H9 (cell line): Measurements from ENCODE around the gene CFAP99. TPM values are rescaled to one million over a fixed set of nuclear protein-coding genes. Genes with fewer than 3 reads are reported as not detected.

Experiments
- DNase-seq: peaks from one replicate; pipeline ENCODE4 v3.0.0-alpha.2; 2017
- H2AFZ ChIP-seq: one replicate; pipeline ENCODE4 v1.6.1; 2013; ENCODE audit warnings: mild to moderate bottlenecking, low read length, control low read depth, moderate library complexity
- H2AK5ac ChIP-seq: 2 replicates; pipeline ENCODE4 v1.6.1; 2013; ENCODE audit warnings: low read length, control low read depth, mixed read lengths; ENCODE audit not compliant: insufficient read length
- H2BK120ac ChIP-seq: one replicate; pipeline ENCODE4 v1.6.1; 2013; ENCODE audit warnings: low read depth, mild to moderate bottlenecking, low read length, control low read depth, inconsistent platforms; ENCODE audit not compliant: poor library complexity, severe bottlenecking
- H2BK12ac ChIP-seq: 2 replicates; pipeline ENCODE4 v1.6.1; 2013; ENCODE audit warnings: low read length, control low read depth, mixed read lengths, low read depth; ENCODE audit not compliant: insufficient read length
- H2BK15ac ChIP-seq: 2 replicates; pipeline ENCODE4 v1.6.1; 2013; ENCODE audit warnings: low read depth, low read length, control low read depth
- H2BK20ac ChIP-seq: one replicate; pipeline ENCODE4 v1.6.1; 2013; ENCODE audit warnings: low read depth, mild to moderate bottlenecking, low read length, control low read depth, inconsistent platforms; ENCODE audit not compliant: poor library complexity, severe bottlenecking
- H2BK5ac ChIP-seq: 2 replicates; pipeline ENCODE4 v1.6.1; 2013; ENCODE audit warnings: low read length, control low read depth, mixed read lengths; ENCODE audit not compliant: insufficient read length
- H3K14ac ChIP-seq: 2 replicates; pipeline ENCODE4 v1.6.1; 2013; ENCODE audit warnings: low read length, control low read depth; ENCODE audit not compliant: insufficient read depth
- H3K18ac ChIP-seq: 2 replicates; pipeline ENCODE4 v1.6.1; 2013; ENCODE audit warnings: low read depth, mild to moderate bottlenecking, mixed read lengths, low read length, control low read depth; ENCODE audit not compliant: insufficient read length
- H3K23ac ChIP-seq: 2 replicates; pipeline ENCODE4 v1.6.1; 2013; ENCODE audit warnings: low read length, control low read depth, mixed read lengths, low read depth; ENCODE audit not compliant: insufficient read length
- H3K23me2 ChIP-seq: 2 replicates; pipeline ENCODE4 v1.6.1; 2013; ENCODE audit warnings: low read depth, mild to moderate bottlenecking, mixed read lengths, low read length, control low read depth; ENCODE audit not compliant: insufficient read length, poor library complexity, severe bottlenecking
- H3K27ac ChIP-seq: 2 replicates; pipeline ENCODE4 v1.5.1; 2013; ENCODE audit warnings: low read length, control low read depth, mixed read lengths, low read depth; ENCODE audit not compliant: insufficient read length
- H3K27me3 ChIP-seq: 2 replicates; pipeline ENCODE4 v1.6.1; 2013; ENCODE audit warnings: low read length, control low read depth, inconsistent platforms; ENCODE audit not compliant: insufficient read depth
- H3K4ac ChIP-seq: 2 replicates; pipeline ENCODE4 v1.6.1; 2013; ENCODE audit warnings: low read depth, mild to moderate bottlenecking, control low read depth, inconsistent platforms, low read length, moderate library complexity
- H3K4me1 ChIP-seq: 2 replicates; pipeline ENCODE4 v1.6.1; 2013; ENCODE audit warnings: low read length, control low read depth, inconsistent platforms; ENCODE audit not compliant: insufficient read depth
- H3K4me2 ChIP-seq: 2 replicates; pipeline ENCODE4 v1.6.1; 2013; ENCODE audit warnings: low read length, control low read depth, mixed read lengths; ENCODE audit not compliant: insufficient read length, insufficient read depth
- H3K56ac ChIP-seq: 2 replicates; pipeline ENCODE4 v1.6.1; 2013; ENCODE audit warnings: low read depth, mild to moderate bottlenecking, mixed read lengths, low read length, control low read depth; ENCODE audit not compliant: insufficient read length
- H3K79me1 ChIP-seq: 2 replicates; pipeline ENCODE4 v1.6.1; 2013; ENCODE audit warnings: low read depth, mild to moderate bottlenecking, moderate library complexity, low read length, control low read depth, inconsistent platforms; ENCODE audit not compliant: insufficient read depth, poor library complexity, severe bottlenecking
- H3K79me2 ChIP-seq: 2 replicates; pipeline ENCODE4 v1.6.1; 2013; ENCODE audit warnings: low read length, control low read depth, inconsistent platforms; ENCODE audit not compliant: insufficient read depth
- H3K9ac ChIP-seq: 2 replicates; pipeline ENCODE4 v1.6.1; 2013; ENCODE audit warnings: low read length, control low read depth, mixed read lengths; ENCODE audit not compliant: insufficient read length; ENCODE audit errors: extremely low read depth
- H3K9me3 ChIP-seq: one replicate; pipeline ENCODE4 v1.6.1; 2013; ENCODE audit warnings: low read depth, low read length, inconsistent platforms; ENCODE audit not compliant: control insufficient read depth
- H3T11ph ChIP-seq: one replicate; pipeline ENCODE4 v1.6.1; 2013; ENCODE audit warnings: mild to moderate bottlenecking, low read length, control low read depth, inconsistent platforms
- H4K20me1 ChIP-seq: one replicate; pipeline ENCODE4 v1.6.1; 2013; ENCODE audit not compliant: control insufficient read depth, insufficient read length, insufficient read depth
- H4K5ac ChIP-seq: 2 replicates; pipeline ENCODE4 v1.6.1; 2013; ENCODE audit warnings: low read depth, mild to moderate bottlenecking, mixed read lengths, low read length, control low read depth; ENCODE audit not compliant: insufficient read length
- H4K8ac ChIP-seq: replicated peaks from 2 replicates; pipeline ENCODE4 v1.6.1; 2013; ENCODE audit warnings: low read length, control low read depth, mixed read lengths, low read depth; ENCODE audit not compliant: insufficient read length
- H4K91ac ChIP-seq: 2 replicates; pipeline ENCODE4 v1.6.1; 2013; ENCODE audit warnings: low read depth, mild to moderate bottlenecking, moderate library complexity, mixed read lengths, low read length, control low read depth; ENCODE audit not compliant: insufficient read length
- H3K27ac Mint-ChIP-seq, 3 experiments: 2 replicates in 2 of 3; 3 replicates in 1 of 3; pipeline ENCODE4 v1.8.0; 2020 to 2021; ENCODE audit warnings: mixed read lengths in 3 of 3, mild to moderate bottlenecking in 1 of 3, moderate library complexity in 1 of 3
- H3K27me3 Mint-ChIP-seq: 2 replicates; pipeline ENCODE4 v1.8.0; 2021; ENCODE audit warnings: low read depth, mild to moderate bottlenecking, moderate library complexity, mixed read lengths
- H3K36me3 Mint-ChIP-seq, 3 experiments: 2 replicates in 2 of 3; 3 replicates in 1 of 3; pipeline ENCODE4 v1.8.0; 2020 to 2021; ENCODE audit warnings: low read depth in 3 of 3, mixed read lengths in 3 of 3; ENCODE audit not compliant: insufficient read depth in 1 of 3
- H3K4me1 Mint-ChIP-seq, 2 experiments: 2 replicates each; pipeline ENCODE4 v1.8.0; 2020; ENCODE audit warnings: mixed read lengths in 2 of 2
- H3K4me3 Mint-ChIP-seq, 2 experiments: 2 replicates in 1 of 2; 3 replicates in 1 of 2; pipeline ENCODE4 v1.8.0; 2020 to 2021; ENCODE audit warnings: mild to moderate bottlenecking in 2 of 2, mixed read lengths in 2 of 2, moderate library complexity in 1 of 2
- H3K9me3 Mint-ChIP-seq, 2 experiments: 2 replicates in 1 of 2; 3 replicates in 1 of 2; pipeline ENCODE4 v1.8.0; 2020; ENCODE audit warnings: mild to moderate bottlenecking in 2 of 2, mixed read lengths in 2 of 2, moderate library complexity in 1 of 2
- CTCF ChIP-seq: fragments of 200-600 bp; sonication (generic); conservative IDR thresholded peaks from 3 replicates; pipeline ENCODE4 v1.8.0; 2021; ENCODE audit warnings: antibody characterized with exemption, mild to moderate bottlenecking
- WGBS: extraction: QIAGEN DNeasy Blood & Tissue Kit; methylation state at CpG from one replicate; pipeline ENCODE4 v1.1.7; 2013; ENCODE audit warnings: missing lambda C conversion rate, low lambda C conversion rate, mixed read lengths; ENCODE audit not compliant: insufficient read length; ENCODE audit errors: extremely low coverage; 5-methylcytosine and 5-hydroxymethylcytosine counted together
- total RNA-seq: library from RNA; stranded (reverse); gene quantifications from 2 replicates; pipeline ENCODE4 v1.2.1, GENCODE V29; 2021

The CFAP99 gene
- total RNA-seq, 1 experiment from 2014 or later, result 0.35 TPM

- H3K27ac ChIP-seq, result no peak within 1 kb of the TSS
- Mint-ChIP-seq H3K27me3 (peaks cover 10% of the 10 kb centered on the region), H3K27ac (peak within 1 kb of the TSS; percentile 89 to 99 (median 99)), H3K4me3 (peak within 1 kb of the TSS; percentile 95 to 98), H3K4me1 (peaks cover 27 to 28% of the 10 kb centered on the region in 2 experiments), H3K36me3 (peaks cover 34 to 43% (median 42%) of the 10 kb centered on the region in 3 experiments), H3K9me3 (no peaks in the 10 kb centered on the region)
- no CpG with 5 or more reads among the region's 74 CpGs for WGBS
- peak within 1 kb of the TSS; percentile 82 for H3K18ac ChIP-seq
- H2BK20ac ChIP-seq, result no peak within 1 kb of the TSS
- H2BK5ac ChIP-seq, result peak within 1 kb of the TSS; percentile 4
- peak within 1 kb of the TSS; percentile 97 for H3K9ac ChIP-seq
- peaks cover 3% of the 10 kb centered on the region for H3K79me1 ChIP-seq
- peak within 1 kb of the TSS; percentile 77 for H3K14ac ChIP-seq
- H3K23ac ChIP-seq, result no peak within 1 kb of the TSS
- TF ChIP-seq CTCF, result no peak
- no peak within 1 kb of the TSS for H3K56ac ChIP-seq
- H4K20me1 ChIP-seq, result no peaks in the 10 kb centered on the region
- peaks cover 43% of the 10 kb centered on the region for H3K79me2 ChIP-seq
- DNase-seq, result peak; percentile 96
- H3K27me3 ChIP-seq, result no peaks in the 10 kb centered on the region
- H2BK15ac ChIP-seq, result peak within 1 kb of the TSS; percentile 100
- H3K23me2 ChIP-seq, result peaks cover 15% of the 10 kb centered on the region
- no peaks in the 10 kb centered on the region for H3K9me3 ChIP-seq
- H4K8ac ChIP-seq, result no peak within 1 kb of the TSS
- H2AK5ac ChIP-seq, result no peak within 1 kb of the TSS
- H3K4me1 ChIP-seq, result peaks cover 2% of the 10 kb centered on the region; the same call in 1 of the 2 replicates
- peak within 1 kb of the TSS; percentile 99 for H3K4me2 ChIP-seq
- H2AFZ ChIP-seq, result no peak within 1 kb of the TSS
- H4K91ac ChIP-seq, result no peak within 1 kb of the TSS
- H2BK120ac ChIP-seq, result no peak within 1 kb of the TSS
- no peak within 1 kb of the TSS; the same call in 1 of the 2 replicates for H3K4ac ChIP-seq
- peak within 1 kb of the TSS; percentile 2 for H4K5ac ChIP-seq
- H3T11ph ChIP-seq, result no peak within 1 kb of the TSS
- H2BK12ac ChIP-seq, result no peak within 1 kb of the TSS
Observed at GRCh38 chr4:2468456-2469191, 49.9 kb downstream of the CFAP99 start, which contains the start of gene RNF4. Gene RNF4 (plus strand): TSS chr4:2469106. CDS start chr4:2490494, 21,388 bp downstream.
